ENCODE data around the gene BCL2L2. TPM values are rescaled to one million over a fixed set of nuclear protein-coding genes. Genes with fewer than 3 reads are reported as not detected.
A peak's percentile ranks its signal among the peaks of the same experiment; 100 is the strongest.
"Not testable (repeated sequence)": the region's sequence is repeated elsewhere in the genome, so short reads cannot be mapped to it uniquely, and the experiment has no call there.

BCL2L2 gene
- total and polyA plus RNA-seq, 2 donors, result 5.5 to 20.6 TPM

DNA sequence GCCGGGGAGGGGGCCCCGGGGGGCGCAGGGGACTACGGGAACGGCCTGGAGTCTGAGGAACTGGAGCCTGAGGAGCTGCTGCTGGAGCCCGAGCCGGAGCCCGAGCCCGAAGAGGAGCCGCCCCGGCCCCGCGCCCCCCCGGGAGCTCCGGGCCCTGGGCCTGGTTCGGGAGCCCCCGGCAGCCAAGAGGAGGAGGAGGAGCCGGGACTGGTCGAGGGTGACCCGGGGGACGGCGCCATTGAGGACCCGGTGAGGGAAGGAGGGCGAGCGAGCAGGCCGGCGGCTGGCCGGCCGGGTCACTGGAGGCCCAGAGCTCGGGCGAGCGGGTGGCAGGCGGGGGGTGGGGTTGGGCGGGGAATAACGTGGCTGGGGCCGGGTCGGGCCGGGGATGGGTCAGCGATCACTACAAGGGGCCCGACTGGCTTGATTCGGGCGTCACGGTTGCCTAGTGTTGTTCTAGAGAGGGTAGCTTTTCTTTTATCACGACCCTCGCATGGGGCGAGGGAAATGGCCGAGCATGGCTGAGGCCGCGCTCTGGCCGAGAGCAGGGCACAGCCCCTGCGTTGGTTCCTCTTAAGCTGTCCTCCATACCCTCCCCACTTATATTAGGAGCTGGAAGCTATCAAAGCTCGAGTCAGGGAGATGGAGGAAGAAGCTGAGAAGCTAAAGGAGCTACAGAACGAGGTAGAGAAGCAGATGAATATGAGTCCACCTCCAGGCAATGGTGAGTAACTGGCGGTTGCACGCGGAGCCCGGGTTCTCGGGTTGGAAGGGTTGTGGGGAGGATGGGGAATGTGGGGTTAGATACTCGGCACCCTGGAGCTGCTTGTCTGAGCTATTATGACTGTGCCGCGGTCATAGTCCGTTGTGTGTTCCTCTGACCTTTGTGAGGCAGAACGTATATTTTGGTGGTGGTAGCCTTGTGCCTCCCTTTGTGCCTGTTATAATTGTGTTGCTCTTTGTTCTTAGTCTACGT lies 15.2 kb downstream of the BCL2L2 start:
- WGBS, result 1% methylated on average over 64 of the region's 64 CpGs
- H3K9me3 ChIP-seq (ENCODE audit: control insufficient read depth in 2 of 2, insufficient read depth in 1 of 2, low read length in 1 of 2), result peaks cover 0 to 5% of the 10 kb centered on the region in 2 donors
- peak overlapping the region; percentile 85 to 96 for H3K4me3 ChIP-seq (ENCODE audit: low read length in 2 of 2)
- H3K36me3 ChIP-seq (ENCODE audit: control insufficient read depth in 2 of 2, insufficient read depth in 2 of 2, low read length in 1 of 2), result peaks cover 29 to 31% of the 10 kb centered on the region in 2 donors
- peaks cover 10 to 17% of the 10 kb centered on the region in 2 donors for H3K4me1 ChIP-seq (ENCODE audit: control insufficient read depth in 2 of 2, insufficient read depth in 2 of 2, low read length in 2 of 2)
- peak in 4 of 9 donors; percentile 19 to 64 (median 28) for DNase-seq (ENCODE audit: low read depth in 6 of 9, low spot score in 9 of 9)
- H3K27me3 ChIP-seq (ENCODE audit: control insufficient read depth in 2 of 2, insufficient read depth in 1 of 2, low read length in 1 of 2), result no peaks in the 10 kb centered on the region
- peak overlapping the region; percentile 59 to 93 for H3K27ac ChIP-seq (ENCODE audit: low read depth in 1 of 2, low read length in 1 of 2)

DNA sequence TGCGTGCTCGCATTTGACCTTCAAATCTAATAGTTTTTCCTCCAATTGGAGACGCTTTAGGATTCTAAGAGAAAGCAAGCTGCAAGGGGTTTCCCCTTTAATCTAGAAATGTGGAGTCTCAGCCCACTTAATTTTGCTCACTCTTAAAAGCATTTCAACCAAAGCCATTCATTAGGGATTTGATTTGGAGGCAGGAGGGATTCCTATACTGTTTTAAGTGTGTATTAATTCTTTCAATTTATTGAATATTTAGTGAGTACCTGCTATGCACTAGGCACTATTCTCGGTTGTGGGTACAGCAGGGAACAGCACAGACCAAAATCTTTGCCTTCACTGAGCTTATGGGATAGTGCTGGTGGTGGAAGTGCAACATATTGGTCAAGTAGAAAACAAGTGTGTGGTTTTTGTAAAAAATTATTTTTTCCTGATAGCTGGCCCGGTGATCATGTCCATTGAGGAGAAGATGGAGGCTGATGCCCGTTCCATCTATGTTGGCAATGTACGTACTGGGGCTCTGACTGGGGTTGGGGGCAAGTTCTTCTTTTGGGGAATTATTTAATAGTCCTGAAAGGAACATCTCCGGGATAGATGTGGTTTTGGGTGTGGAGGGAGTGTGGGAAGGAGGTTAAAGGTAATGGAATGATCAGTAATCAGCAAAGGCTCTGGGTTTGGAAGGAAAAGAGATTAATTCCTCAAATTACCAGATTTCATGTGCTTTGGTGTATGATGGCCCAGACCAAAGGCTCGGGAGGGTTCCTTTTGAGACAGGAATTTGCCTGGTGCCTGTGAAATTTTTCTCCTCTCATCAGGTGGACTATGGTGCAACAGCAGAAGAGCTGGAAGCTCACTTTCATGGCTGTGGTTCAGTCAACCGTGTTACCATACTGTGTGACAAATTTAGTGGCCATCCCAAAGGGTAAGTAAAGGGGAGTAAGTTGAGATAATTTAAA lies 16.2 kb downstream of the BCL2L2 start:
- no peak for DNase-seq (ENCODE audit: low read depth in 6 of 9, low spot score in 9 of 9)
- H3K36me3 ChIP-seq (ENCODE audit: control insufficient read depth in 2 of 2, insufficient read depth in 2 of 2, low read length in 1 of 2), result peaks cover 29 to 31% of the 10 kb centered on the region in 2 donors
- H3K9me3 ChIP-seq (ENCODE audit: control insufficient read depth in 2 of 2, insufficient read depth in 1 of 2, low read length in 1 of 2), result peaks cover 0 to 5% of the 10 kb centered on the region in 2 donors
- WGBS, result 72% methylated on average over 10 of the region's 10 CpGs
- peak overlapping the region in 1 of 2 donors; percentile 59 for H3K27ac ChIP-seq (ENCODE audit: low read depth in 1 of 2, low read length in 1 of 2)
- peak overlapping the region; percentile 85 to 96 for H3K4me3 ChIP-seq (ENCODE audit: low read length in 2 of 2)
- H3K4me1 ChIP-seq (ENCODE audit: control insufficient read depth in 2 of 2, insufficient read depth in 2 of 2, low read length in 2 of 2), result peaks cover 10 to 17% of the 10 kb centered on the region in 2 donors
- H3K27me3 ChIP-seq (ENCODE audit: control insufficient read depth in 2 of 2, insufficient read depth in 1 of 2, low read length in 1 of 2), result no peaks in the 10 kb centered on the region

DNA sequence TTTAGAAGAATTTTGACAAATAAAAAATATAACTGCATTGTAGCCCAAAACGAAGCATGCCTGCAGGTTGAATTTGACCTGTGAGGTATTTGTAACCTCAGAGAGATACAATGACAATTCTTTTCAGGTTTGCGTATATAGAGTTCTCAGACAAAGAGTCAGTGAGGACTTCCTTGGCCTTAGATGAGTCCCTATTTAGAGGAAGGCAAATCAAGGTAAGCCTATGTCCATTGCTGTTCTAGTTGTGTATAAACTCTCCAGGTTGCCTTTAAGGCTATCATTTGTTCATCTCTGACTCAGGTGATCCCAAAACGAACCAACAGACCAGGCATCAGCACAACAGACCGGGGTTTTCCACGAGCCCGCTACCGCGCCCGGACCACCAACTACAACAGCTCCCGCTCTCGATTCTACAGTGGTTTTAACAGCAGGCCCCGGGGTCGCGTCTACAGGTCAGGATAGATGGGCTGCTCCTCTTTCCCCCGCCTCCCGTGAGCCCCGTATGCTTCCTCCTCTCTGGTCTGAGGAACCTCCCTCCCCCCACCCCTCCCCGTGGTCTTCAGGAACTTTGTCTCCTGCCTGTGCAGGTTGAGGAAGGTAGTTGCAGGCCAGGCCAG lies 17.3 kb downstream of the BCL2L2 start:
- H3K36me3 ChIP-seq (ENCODE audit: control insufficient read depth in 2 of 2, insufficient read depth in 2 of 2, low read length in 1 of 2), result peaks cover 29 to 31% of the 10 kb centered on the region in 2 donors
- no peak overlapping the region for H3K4me3 ChIP-seq (ENCODE audit: low read length in 2 of 2)
- WGBS, result 96% methylated on average over 18 of the region's 18 CpGs
- H3K4me1 ChIP-seq (ENCODE audit: control insufficient read depth in 2 of 2, insufficient read depth in 2 of 2, low read length in 2 of 2), result peaks cover 10 to 17% of the 10 kb centered on the region in 2 donors
- no peak overlapping the region for H3K27ac ChIP-seq (ENCODE audit: low read depth in 1 of 2, low read length in 1 of 2)
- H3K27me3 ChIP-seq (ENCODE audit: control insufficient read depth in 2 of 2, insufficient read depth in 1 of 2, low read length in 1 of 2), result no peaks in the 10 kb centered on the region
- no peak for DNase-seq (ENCODE audit: low read depth in 6 of 9, low spot score in 9 of 9)
- H3K9me3 ChIP-seq (ENCODE audit: control insufficient read depth in 2 of 2, insufficient read depth in 1 of 2, low read length in 1 of 2), result peaks cover 0 to 5% of the 10 kb centered on the region in 2 donors

GRCh38 chr14:23324455-23324846 lies 17.8 kb downstream of the BCL2L2 start:
- H3K27ac ChIP-seq (ENCODE audit: low read depth in 1 of 2, low read length in 1 of 2), result no peak overlapping the region
- H3K4me1 ChIP-seq (ENCODE audit: control insufficient read depth in 2 of 2, insufficient read depth in 2 of 2, low read length in 2 of 2), result peaks cover 10 to 17% of the 10 kb centered on the region in 2 donors
- H3K36me3 ChIP-seq (ENCODE audit: control insufficient read depth in 2 of 2, insufficient read depth in 2 of 2, low read length in 1 of 2), result peaks cover 29 to 31% of the 10 kb centered on the region in 2 donors
- no peaks in the 10 kb centered on the region for H3K27me3 ChIP-seq (ENCODE audit: control insufficient read depth in 2 of 2, insufficient read depth in 1 of 2, low read length in 1 of 2)
- no peak overlapping the region for H3K4me3 ChIP-seq (ENCODE audit: low read length in 2 of 2)
- 99% methylated on average over 2 of the region's 2 CpGs for WGBS
- peaks cover 0 to 5% of the 10 kb centered on the region in 2 donors for H3K9me3 ChIP-seq (ENCODE audit: control insufficient read depth in 2 of 2, insufficient read depth in 1 of 2, low read length in 1 of 2)
- no peak for DNase-seq (ENCODE audit: low read depth in 6 of 9, low spot score in 9 of 9)

GRCh38 chr14:23324993-23325392 lies 18.4 kb downstream of the BCL2L2 start:
- H3K27ac ChIP-seq (ENCODE audit: low read depth in 1 of 2, low read length in 1 of 2), result no peak overlapping the region
- peaks cover 29 to 31% of the 10 kb centered on the region in 2 donors for H3K36me3 ChIP-seq (ENCODE audit: control insufficient read depth in 2 of 2, insufficient read depth in 2 of 2, low read length in 1 of 2)
- 96% methylated on average over 7 of the region's 7 CpGs for WGBS

GRCh38 chr14:23325746-23326145 lies 19.1 kb downstream of the BCL2L2 start:
- not testable (repeated sequence) for H3K27me3 ChIP-seq (ENCODE audit: control insufficient read depth in 2 of 2, insufficient read depth in 1 of 2, low read length in 1 of 2); H3K4me3 ChIP-seq (ENCODE audit: low read length in 2 of 2); DNase-seq (ENCODE audit: low read depth in 6 of 9, low spot score in 9 of 9); H3K9me3 ChIP-seq (ENCODE audit: control insufficient read depth in 2 of 2, insufficient read depth in 1 of 2, low read length in 1 of 2); H3K27ac ChIP-seq (ENCODE audit: low read depth in 1 of 2, low read length in 1 of 2); H3K4me1 ChIP-seq (ENCODE audit: control insufficient read depth in 2 of 2, insufficient read depth in 2 of 2, low read length in 2 of 2)
- WGBS, result 99% methylated on average over 5 of the region's 5 CpGs
- peaks cover 29 to 31% of the 10 kb centered on the region in 2 donors for H3K36me3 ChIP-seq (ENCODE audit: control insufficient read depth in 2 of 2, insufficient read depth in 2 of 2, low read length in 1 of 2)

More at GRCh38 chr14:23324993-23325392, 18.4 kb downstream of the BCL2L2 start:
- H3K9me3 ChIP-seq (ENCODE audit: control insufficient read depth in 2 of 2, insufficient read depth in 1 of 2, low read length in 1 of 2), result peaks cover 0 to 5% of the 10 kb centered on the region in 2 donors
- DNase-seq (ENCODE audit: low read depth in 6 of 9, low spot score in 9 of 9), result no peak
- no peak overlapping the region for H3K4me3 ChIP-seq (ENCODE audit: low read length in 2 of 2)
- no peaks in the 10 kb centered on the region for H3K27me3 ChIP-seq (ENCODE audit: control insufficient read depth in 2 of 2, insufficient read depth in 1 of 2, low read length in 1 of 2)
- peaks cover 7 to 16% of the 10 kb centered on the region in 2 donors for H3K4me1 ChIP-seq (ENCODE audit: control insufficient read depth in 2 of 2, insufficient read depth in 2 of 2, low read length in 2 of 2)

GRCh38 chr14:23326491-23327332 lies 20.1 kb downstream of the BCL2L2 start:
- H3K4me1 ChIP-seq (ENCODE audit: control insufficient read depth in 2 of 2, insufficient read depth in 2 of 2, low read length in 2 of 2), result peaks cover 7 to 8% of the 10 kb centered on the region in 2 donors
- WGBS, result 96% methylated on average over 13 of the region's 13 CpGs
- peaks cover 29 to 31% of the 10 kb centered on the region in 2 donors for H3K36me3 ChIP-seq (ENCODE audit: control insufficient read depth in 2 of 2, insufficient read depth in 2 of 2, low read length in 1 of 2)
- no peaks in the 10 kb centered on the region for H3K9me3 ChIP-seq (ENCODE audit: control insufficient read depth in 2 of 2, insufficient read depth in 1 of 2, low read length in 1 of 2)
- H3K4me3 ChIP-seq (ENCODE audit: low read length in 2 of 2), result no peak overlapping the region
- peaks cover 0 to 2% of the 10 kb centered on the region in 2 donors for H3K27me3 ChIP-seq (ENCODE audit: control insufficient read depth in 2 of 2, insufficient read depth in 1 of 2, low read length in 1 of 2)
- H3K27ac ChIP-seq (ENCODE audit: low read depth in 1 of 2, low read length in 1 of 2), result no peak overlapping the region
- no peak for DNase-seq (ENCODE audit: low read depth in 6 of 9, low spot score in 9 of 9)

Data from thymus (tissue), 11 donors.